ENCODE measurements around the gene RAP1A. TPM values are rescaled to one million over a fixed set of nuclear protein-coding genes. Genes with fewer than 3 reads are reported as not detected.

RAP1A gene
- total RNA-seq, 1 donor = 17.0 TPM

- Histone ChIP-seq H3K9me3 (ENCODE audit: low read depth, low read length) (no peaks in the 10 kb centered on the region), H3K4me1 (ENCODE audit: insufficient read depth, low read length) (peaks cover 47% of the 10 kb centered on the region), H4K20me1 (ENCODE audit: insufficient read depth, low read length) (no peaks in the 10 kb centered on the region), H3K79me2 (ENCODE audit: insufficient read depth, low read length) (no peaks in the 10 kb centered on the region), H3K4me2 (ENCODE audit: insufficient read depth, low read length) (peak overlapping the region; percentile 35), H3K36me3 (ENCODE audit: insufficient read depth, low read length) (no peaks in the 10 kb centered on the region), H3K4me3 (ENCODE audit: insufficient read depth, low read length) (no peak overlapping the region), H2AFZ (ENCODE audit: low read length) (no peak overlapping the region), H3K27ac (ENCODE audit: low read depth, low read length) (peak overlapping the region; percentile 84), H3K27me3 (ENCODE audit: insufficient read depth, low read length) (no peaks in the 10 kb centered on the region)
- no peak for TF ChIP-seq CTCF (IDR thresholded peaks at IDR 0.05; ENCODE audit: extremely low read depth, low read depth, low read length)
- peak; percentile 84 for DNase-seq (ENCODE audit: insufficient read length, low spot score, missing footprints)
Measured at GRCh38 chr1:111742938-111743549, 123.5 kb downstream of the RAP1A start.

GRCh38 chr1:111743679-111744101, 124.1 kb downstream of the RAP1A start:
- Histone ChIP-seq H3K27me3 (ENCODE audit: insufficient read depth, low read length) (no peaks in the 10 kb centered on the region), H3K27ac (ENCODE audit: low read depth, low read length) (peak overlapping the region; percentile 84), H3K4me3 (ENCODE audit: insufficient read depth, low read length) (no peak overlapping the region), H3K9me3 (ENCODE audit: low read depth, low read length) (no peaks in the 10 kb centered on the region), H3K36me3 (ENCODE audit: insufficient read depth, low read length) (no peaks in the 10 kb centered on the region), H2AFZ (ENCODE audit: low read length) (no peak overlapping the region), H3K79me2 (ENCODE audit: insufficient read depth, low read length) (no peaks in the 10 kb centered on the region), H3K4me2 (ENCODE audit: insufficient read depth, low read length) (peak overlapping the region; percentile 35), H3K4me1 (ENCODE audit: insufficient read depth, low read length) (peaks cover 45% of the 10 kb centered on the region), H4K20me1 (ENCODE audit: insufficient read depth, low read length) (no peaks in the 10 kb centered on the region)
- DNase-seq (ENCODE audit: insufficient read length, low spot score, missing footprints) = peak; percentile 90
- no peak for TF ChIP-seq CTCF (IDR thresholded peaks at IDR 0.05; ENCODE audit: extremely low read depth, low read depth, low read length)

- Histone ChIP-seq H2AFZ (ENCODE audit: low read length) (no peak overlapping the region), H3K9me3 (ENCODE audit: low read depth, low read length) (no peaks in the 10 kb centered on the region), H3K27ac (ENCODE audit: low read depth, low read length) (peak overlapping the region; percentile 46), H3K27me3 (ENCODE audit: insufficient read depth, low read length) (no peaks in the 10 kb centered on the region), H3K79me2 (ENCODE audit: insufficient read depth, low read length) (no peaks in the 10 kb centered on the region), H3K36me3 (ENCODE audit: insufficient read depth, low read length) (no peaks in the 10 kb centered on the region), H3K4me2 (ENCODE audit: insufficient read depth, low read length) (no peak overlapping the region), H4K20me1 (ENCODE audit: insufficient read depth, low read length) (no peaks in the 10 kb centered on the region), H3K4me1 (ENCODE audit: insufficient read depth, low read length) (peaks cover 37% of the 10 kb centered on the region), H3K4me3 (ENCODE audit: insufficient read depth, low read length) (no peak overlapping the region)
- TF ChIP-seq CTCF (IDR thresholded peaks at IDR 0.05; ENCODE audit: extremely low read depth, low read depth, low read length) = no peak
- peak; percentile 27 for DNase-seq (ENCODE audit: insufficient read length, low spot score, missing footprints)
Measured at GRCh38 chr1:111745675-111746613, 126.4 kb downstream of the RAP1A start.

GRCh38 chr1:111746614-111746999, 127.0 kb downstream of the RAP1A start:
- Histone ChIP-seq H2AFZ (ENCODE audit: low read length) (no peak overlapping the region), H3K4me3 (ENCODE audit: insufficient read depth, low read length) (no peak overlapping the region), H3K36me3 (ENCODE audit: insufficient read depth, low read length) (no peaks in the 10 kb centered on the region), H3K4me1 (ENCODE audit: insufficient read depth, low read length) (peaks cover 37% of the 10 kb centered on the region), H3K79me2 (ENCODE audit: insufficient read depth, low read length) (no peaks in the 10 kb centered on the region), H4K20me1 (ENCODE audit: insufficient read depth, low read length) (no peaks in the 10 kb centered on the region), H3K4me2 (ENCODE audit: insufficient read depth, low read length) (no peak overlapping the region), H3K9me3 (ENCODE audit: low read depth, low read length) (no peaks in the 10 kb centered on the region), H3K27ac (ENCODE audit: low read depth, low read length) (peak overlapping the region; percentile 46), H3K27me3 (ENCODE audit: insufficient read depth, low read length) (no peaks in the 10 kb centered on the region)
- peak; percentile 71 for DNase-seq (ENCODE audit: insufficient read length, low spot score, missing footprints)
- no peak for TF ChIP-seq CTCF (IDR thresholded peaks at IDR 0.05; ENCODE audit: extremely low read depth, low read depth, low read length)

All from osteoblast (primary cell).